ENCODE data around the gene HIVEP2.

Gene HIVEP2

DNA sequence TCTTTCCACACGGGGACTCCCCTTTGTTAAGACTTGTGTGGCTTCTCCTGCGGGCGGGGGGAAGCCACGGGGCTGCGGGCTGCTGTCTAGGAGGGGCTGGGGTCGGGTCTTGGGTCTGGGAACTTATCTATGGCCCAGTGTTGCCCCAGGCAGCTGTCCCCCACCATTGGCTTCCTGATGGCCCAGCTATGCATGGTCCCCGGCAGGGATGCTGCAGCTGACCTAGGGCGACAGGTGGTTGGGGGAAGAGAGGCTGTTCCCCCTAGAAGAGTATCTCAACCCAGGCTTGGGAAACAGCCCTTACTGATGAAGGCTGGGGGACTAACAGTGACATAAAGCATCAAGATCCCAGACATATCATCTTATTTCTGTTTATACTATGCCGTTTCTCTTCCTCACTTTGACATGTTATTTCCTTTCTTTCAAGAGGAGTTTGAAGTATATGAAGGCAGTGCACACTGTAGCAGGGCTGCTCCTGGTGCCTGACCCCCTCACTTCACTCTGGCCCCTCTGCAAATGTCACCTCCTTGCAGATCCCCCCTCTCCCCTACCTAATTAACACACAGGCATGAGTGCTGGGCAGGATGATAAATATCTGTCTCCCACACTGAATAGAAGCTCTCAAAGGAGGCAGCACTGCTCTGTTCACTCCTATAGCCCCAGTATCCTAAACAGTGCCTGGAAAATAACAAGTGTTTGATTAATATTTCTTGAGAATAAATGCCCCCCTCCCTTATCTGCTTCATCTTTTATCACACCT is 87.0 kb downstream of the HIVEP2 start:
- TF ChIP-seq CTCF (conservative IDR thresholded peaks at IDR 0.05; ENCODE audit: low read depth, low read length), result no peak
- no peak overlapping the region for H3K4me3 ChIP-seq (ENCODE audit: low read length)
- no peak for DNase-seq (ENCODE audit: low read depth)

- no peak for TF ChIP-seq CTCF (conservative IDR thresholded peaks at IDR 0.05; ENCODE audit: low read depth, low read length)
- no peak overlapping the region for H3K4me3 ChIP-seq (ENCODE audit: low read length)
- no peak for DNase-seq (ENCODE audit: low read depth)
Observed at GRCh38 chr6:142857233-142857761, 87.7 kb downstream of the HIVEP2 start.

- H3K4me3 ChIP-seq (ENCODE audit: low read length), result no peak overlapping the region
- no peak for TF ChIP-seq CTCF (conservative IDR thresholded peaks at IDR 0.05; ENCODE audit: low read depth, low read length)
- DNase-seq (ENCODE audit: low read depth), result no peak
Observed at GRCh38 chr6:142856624-142857232, 88.2 kb downstream of the HIVEP2 start.

DNA sequence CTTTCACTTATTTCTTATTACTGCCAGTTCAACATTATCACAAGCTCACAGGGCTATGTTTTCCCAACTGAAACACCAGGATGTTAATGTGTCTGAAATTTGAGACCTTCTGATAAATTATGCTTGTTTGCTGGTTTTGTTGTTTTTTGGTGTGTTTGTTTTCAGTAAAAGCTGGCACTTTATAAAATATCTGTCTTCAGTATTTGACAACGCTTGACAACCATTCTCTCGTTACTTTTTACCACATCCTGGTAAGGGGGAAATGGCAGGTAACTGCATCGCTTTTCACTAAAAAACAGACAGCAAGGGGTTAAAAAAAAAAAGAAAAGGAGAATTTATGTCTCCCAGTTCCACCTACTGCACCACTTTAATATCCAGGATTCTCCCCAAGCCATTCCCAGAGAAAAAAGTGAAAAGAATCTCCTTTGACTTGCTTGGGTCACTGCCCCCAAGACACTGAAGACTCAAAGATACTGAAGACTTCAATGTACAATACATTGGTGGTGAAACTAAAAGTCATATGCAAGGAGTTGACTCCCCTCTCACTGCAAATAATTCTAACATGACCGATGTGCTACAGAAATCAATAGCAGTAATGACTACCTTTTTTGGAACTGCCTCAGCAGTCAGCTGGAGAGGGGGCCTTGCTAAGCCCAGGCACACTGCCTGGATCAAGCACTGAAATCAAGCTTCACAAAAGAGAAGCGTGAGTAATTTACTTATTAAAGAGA is 88.9 kb downstream of the HIVEP2 start:
- DNase-seq (ENCODE audit: low read depth), result no peak
- H3K4me3 ChIP-seq (ENCODE audit: low read length), result no peak overlapping the region
- no peak for TF ChIP-seq CTCF (conservative IDR thresholded peaks at IDR 0.05; ENCODE audit: low read depth, low read length)

DNA sequence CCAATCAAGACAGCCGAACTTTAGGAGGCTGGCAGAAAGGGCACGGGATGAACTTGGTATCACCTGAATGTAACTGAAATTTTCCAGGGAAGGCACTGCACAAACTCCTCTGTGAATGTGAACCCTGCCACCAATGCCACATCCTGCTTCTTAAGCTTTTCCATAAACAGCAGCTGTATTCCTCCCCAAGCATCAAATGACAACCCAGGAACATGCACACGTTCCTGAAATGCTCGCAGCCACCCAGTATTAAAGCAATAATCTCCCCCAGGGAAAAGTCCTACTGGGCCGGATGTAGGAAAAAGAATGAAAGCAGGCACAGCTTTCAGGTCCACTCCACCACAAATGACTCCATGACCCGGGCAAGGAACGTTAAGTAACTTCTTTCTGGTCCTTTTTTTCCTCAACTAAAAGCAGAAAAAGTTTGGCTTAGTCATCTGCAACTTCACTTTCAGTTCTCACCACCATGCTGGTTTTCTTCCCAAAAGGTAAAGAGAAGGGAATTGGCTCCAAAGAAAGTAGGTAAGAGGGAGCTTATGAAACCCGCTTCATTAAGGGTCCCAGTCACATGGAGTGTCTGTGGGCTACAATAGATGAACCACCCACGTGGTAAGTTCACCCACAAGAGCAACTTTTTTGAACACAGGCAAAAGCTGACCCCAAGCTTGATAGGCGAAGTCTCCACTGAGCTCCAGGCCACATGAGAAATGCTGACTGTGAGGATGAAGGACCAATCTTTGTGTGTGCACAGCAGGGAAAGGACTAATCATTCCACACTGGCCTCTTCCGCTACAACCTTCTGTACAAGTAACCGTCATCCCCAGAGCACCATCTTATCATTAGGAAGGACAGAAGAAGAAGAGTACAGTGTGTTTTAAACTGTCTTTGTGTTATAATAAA is 90.1 kb downstream of the HIVEP2 start:
- DNase-seq (ENCODE audit: low read depth), result no peak
- no peak for TF ChIP-seq CTCF (conservative IDR thresholded peaks at IDR 0.05; ENCODE audit: low read depth, low read length)
- no peak overlapping the region for H3K4me3 ChIP-seq (ENCODE audit: low read length)

Data from retinal pigment epithelial cell (primary cell).